Measurements from ENCODE around the gene ASB18. TPM values are rescaled to one million over a fixed set of nuclear protein-coding genes. Genes with fewer than 3 reads are reported as not detected.

The ASB18 gene
- total and polyA plus RNA-seq, 2 of the 13 experiments (the other 11 are each of a cell fraction or from before 2014, with no cell fraction given) = not detected

GRCh38 chr2:236281423-236281822 lies 17.2 kb upstream of the ASB18 start:
- 2% methylated on average over 3 of the region's 3 CpGs for WGBS (ENCODE audit: low lambda C conversion rate)
- no peaks in the 10 kb centered on the region for H3K4me1 ChIP-seq (ENCODE audit: insufficient read depth, low read length)
- POLR2A ChIA-PET = no interaction called here
- ATAC-seq (no peak), FAIRE-seq (no peak), DNase-seq (ENCODE audit: low spot score) (no peak)
- no peak overlapping the region for H3K4me3 ChIP-seq (replicated peaks in 1 of 3; ENCODE audit: insufficient read depth in 1 of 3, low read depth in 2 of 3, low read length in 3 of 3)
- H3K9ac ChIP-seq (ENCODE audit: insufficient read depth, low read depth, low read length) = no peak overlapping the region
- no peak for TF ChIP-seq ZBTB7B (CRISPR knock-in tag; IDR thresholded peaks at IDR 0.05)
- TF ChIP-seq ASH2L (IDR thresholded peaks at IDR 0.05; ENCODE audit: insufficient read length, low read depth, low read length) = no peak
- no peak for TF ChIP-seq AKAP8 (CRISPR knock-in tag; IDR thresholded peaks at IDR 0.05)
- no peak for TF ChIP-seq JARID2 (CRISPR knock-in tag; IDR thresholded peaks at IDR 0.05; ENCODE audit: insufficient replicate concordance)
- no peak for TF ChIP-seq IKZF5 (CRISPR knock-in tag; IDR thresholded peaks at IDR 0.05)
- no peak for TF ChIP-seq ESRRA (CRISPR knock-in tag; IDR thresholded peaks at IDR 0.05; ENCODE audit: low read depth)
- no peak for TF ChIP-seq MIER2 (CRISPR knock-in tag; IDR thresholded peaks at IDR 0.05)
- no peak for TF ChIP-seq XRCC5 (optimal IDR thresholded peaks at IDR 0.05; ENCODE audit: low read length)
- TF ChIP-seq REXO4 (CRISPR knock-in tag; IDR thresholded peaks at IDR 0.05; ENCODE audit: borderline replicate concordance) = no peak
- TF ChIP-seq ZNF317 (CRISPR knock-in tag; IDR thresholded peaks at IDR 0.05) = no peak
- TF ChIP-seq GPN1 (CRISPR knock-in tag; IDR thresholded peaks at IDR 0.05; ENCODE audit: borderline replicate concordance) = no peak
- H3K9me3 ChIP-seq (ENCODE audit: low read length) = 0 out of 2 replicates have a peak, but pooled peaks cover 8% of the 10 kb centered on the region
- no peak overlapping the region for H2AFZ ChIP-seq (ENCODE audit: low read length)
- H4K20me1 ChIP-seq (ENCODE audit: insufficient read depth, low read length) = no peaks in the 10 kb centered on the region
- no peak overlapping the region for H3K27ac ChIP-seq (ENCODE audit: extremely low read length, insufficient read depth, low read length)
- H3K79me2 ChIP-seq (ENCODE audit: insufficient read depth, low read length) = no peaks in the 10 kb centered on the region
- intact Hi-C loops (cut with micrococcal nuclease; ENCODE audit: unreplicated experiment) = loop anchor here (1.0 kb wide), 1 partner anchor 22 kb away; no protein-coding TSS in a partner anchor
- in situ Hi-C loops (cut with HindIII; ENCODE audit: extremely low pct_ligation_motif_present, low pct_unique_long_range_greater_than_20kb) = no loop called here
- no peaks in the 10 kb centered on the region for H3K36me3 ChIP-seq (replicated peaks in 1 of 2; ENCODE audit: control insufficient read depth in 1 of 2, insufficient read depth in 2 of 2, low read length in 2 of 2)
- H3K27me3 ChIP-seq (ENCODE audit: control insufficient read depth in 1 of 2, insufficient read depth in 2 of 2, low read length in 2 of 2) = no peaks in the 10 kb centered on the region
- BruUV-seq (replicated peaks) = no TSS peak
- H3K4me2 ChIP-seq (ENCODE audit: low read depth, low read length) = no peak overlapping the region
- CTCF ChIA-PET (ENCODE audit: low intra/inter-chr PET ratio, low total read pairs) = no interaction called here
